H9 (cell line): ENCODE results near the gene STARD9. TPM values are rescaled to one million over a fixed set of nuclear protein-coding genes. Genes with fewer than 3 reads are reported as not detected.
A peak's percentile ranks its signal among the peaks of the same experiment; 100 is the strongest.

Experiments
- DNase-seq: peaks from one replicate; pipeline ENCODE4 v3.0.0-alpha.2; 2017
- H2AFZ ChIP-seq: one replicate; pipeline ENCODE4 v1.6.1; 2013; ENCODE audit warnings: mild to moderate bottlenecking, low read length, control low read depth, moderate library complexity
- H2AK5ac ChIP-seq: 2 replicates; pipeline ENCODE4 v1.6.1; 2013; ENCODE audit warnings: low read length, control low read depth, mixed read lengths; ENCODE audit not compliant: insufficient read length
- H2BK120ac ChIP-seq: one replicate; pipeline ENCODE4 v1.6.1; 2013; ENCODE audit warnings: low read depth, mild to moderate bottlenecking, low read length, control low read depth, inconsistent platforms; ENCODE audit not compliant: poor library complexity, severe bottlenecking
- H2BK12ac ChIP-seq: 2 replicates; pipeline ENCODE4 v1.6.1; 2013; ENCODE audit warnings: low read length, control low read depth, mixed read lengths, low read depth; ENCODE audit not compliant: insufficient read length
- H2BK15ac ChIP-seq: 2 replicates; pipeline ENCODE4 v1.6.1; 2013; ENCODE audit warnings: low read depth, low read length, control low read depth
- H2BK20ac ChIP-seq: one replicate; pipeline ENCODE4 v1.6.1; 2013; ENCODE audit warnings: low read depth, mild to moderate bottlenecking, low read length, control low read depth, inconsistent platforms; ENCODE audit not compliant: poor library complexity, severe bottlenecking
- H2BK5ac ChIP-seq: 2 replicates; pipeline ENCODE4 v1.6.1; 2013; ENCODE audit warnings: low read length, control low read depth, mixed read lengths; ENCODE audit not compliant: insufficient read length
- H3K14ac ChIP-seq: 2 replicates; pipeline ENCODE4 v1.6.1; 2013; ENCODE audit warnings: low read length, control low read depth; ENCODE audit not compliant: insufficient read depth
- H3K18ac ChIP-seq: 2 replicates; pipeline ENCODE4 v1.6.1; 2013; ENCODE audit warnings: low read depth, mild to moderate bottlenecking, mixed read lengths, low read length, control low read depth; ENCODE audit not compliant: insufficient read length
- H3K23ac ChIP-seq: 2 replicates; pipeline ENCODE4 v1.6.1; 2013; ENCODE audit warnings: low read length, control low read depth, mixed read lengths, low read depth; ENCODE audit not compliant: insufficient read length
- H3K23me2 ChIP-seq: 2 replicates; pipeline ENCODE4 v1.6.1; 2013; ENCODE audit warnings: low read depth, mild to moderate bottlenecking, mixed read lengths, low read length, control low read depth; ENCODE audit not compliant: insufficient read length, poor library complexity, severe bottlenecking
- H3K27ac ChIP-seq: 2 replicates; pipeline ENCODE4 v1.5.1; 2013; ENCODE audit warnings: low read length, control low read depth, mixed read lengths, low read depth; ENCODE audit not compliant: insufficient read length
- H3K27me3 ChIP-seq: 2 replicates; pipeline ENCODE4 v1.6.1; 2013; ENCODE audit warnings: low read length, control low read depth, inconsistent platforms; ENCODE audit not compliant: insufficient read depth
- H3K4ac ChIP-seq: 2 replicates; pipeline ENCODE4 v1.6.1; 2013; ENCODE audit warnings: low read depth, mild to moderate bottlenecking, control low read depth, inconsistent platforms, low read length, moderate library complexity
- H3K4me1 ChIP-seq: 2 replicates; pipeline ENCODE4 v1.6.1; 2013; ENCODE audit warnings: low read length, control low read depth, inconsistent platforms; ENCODE audit not compliant: insufficient read depth
- H3K4me2 ChIP-seq: 2 replicates; pipeline ENCODE4 v1.6.1; 2013; ENCODE audit warnings: low read length, control low read depth, mixed read lengths; ENCODE audit not compliant: insufficient read length, insufficient read depth
- H3K56ac ChIP-seq: 2 replicates; pipeline ENCODE4 v1.6.1; 2013; ENCODE audit warnings: low read depth, mild to moderate bottlenecking, mixed read lengths, low read length, control low read depth; ENCODE audit not compliant: insufficient read length
- H3K79me1 ChIP-seq: 2 replicates; pipeline ENCODE4 v1.6.1; 2013; ENCODE audit warnings: low read depth, mild to moderate bottlenecking, moderate library complexity, low read length, control low read depth, inconsistent platforms; ENCODE audit not compliant: insufficient read depth, poor library complexity, severe bottlenecking
- H3K79me2 ChIP-seq: 2 replicates; pipeline ENCODE4 v1.6.1; 2013; ENCODE audit warnings: low read length, control low read depth, inconsistent platforms; ENCODE audit not compliant: insufficient read depth
- H3K9ac ChIP-seq: 2 replicates; pipeline ENCODE4 v1.6.1; 2013; ENCODE audit warnings: low read length, control low read depth, mixed read lengths; ENCODE audit not compliant: insufficient read length; ENCODE audit errors: extremely low read depth
- H3K9me3 ChIP-seq: one replicate; pipeline ENCODE4 v1.6.1; 2013; ENCODE audit warnings: low read depth, low read length, inconsistent platforms; ENCODE audit not compliant: control insufficient read depth
- H3T11ph ChIP-seq: one replicate; pipeline ENCODE4 v1.6.1; 2013; ENCODE audit warnings: mild to moderate bottlenecking, low read length, control low read depth, inconsistent platforms
- H4K20me1 ChIP-seq: one replicate; pipeline ENCODE4 v1.6.1; 2013; ENCODE audit not compliant: control insufficient read depth, insufficient read length, insufficient read depth
- H4K5ac ChIP-seq: 2 replicates; pipeline ENCODE4 v1.6.1; 2013; ENCODE audit warnings: low read depth, mild to moderate bottlenecking, mixed read lengths, low read length, control low read depth; ENCODE audit not compliant: insufficient read length
- H4K8ac ChIP-seq: replicated peaks from 2 replicates; pipeline ENCODE4 v1.6.1; 2013; ENCODE audit warnings: low read length, control low read depth, mixed read lengths, low read depth; ENCODE audit not compliant: insufficient read length
- H4K91ac ChIP-seq: 2 replicates; pipeline ENCODE4 v1.6.1; 2013; ENCODE audit warnings: low read depth, mild to moderate bottlenecking, moderate library complexity, mixed read lengths, low read length, control low read depth; ENCODE audit not compliant: insufficient read length
- H3K27ac Mint-ChIP-seq, 3 experiments: 2 replicates in 2 of 3; 3 replicates in 1 of 3; pipeline ENCODE4 v1.8.0; 2020 to 2021; ENCODE audit warnings: mixed read lengths in 3 of 3, mild to moderate bottlenecking in 1 of 3, moderate library complexity in 1 of 3
- H3K27me3 Mint-ChIP-seq: 2 replicates; pipeline ENCODE4 v1.8.0; 2021; ENCODE audit warnings: low read depth, mild to moderate bottlenecking, moderate library complexity, mixed read lengths
- H3K36me3 Mint-ChIP-seq, 3 experiments: 2 replicates in 2 of 3; 3 replicates in 1 of 3; pipeline ENCODE4 v1.8.0; 2020 to 2021; ENCODE audit warnings: low read depth in 3 of 3, mixed read lengths in 3 of 3; ENCODE audit not compliant: insufficient read depth in 1 of 3
- H3K4me1 Mint-ChIP-seq, 2 experiments: 2 replicates each; pipeline ENCODE4 v1.8.0; 2020; ENCODE audit warnings: mixed read lengths in 2 of 2
- H3K4me3 Mint-ChIP-seq, 2 experiments: 2 replicates in 1 of 2; 3 replicates in 1 of 2; pipeline ENCODE4 v1.8.0; 2020 to 2021; ENCODE audit warnings: mild to moderate bottlenecking in 2 of 2, mixed read lengths in 2 of 2, moderate library complexity in 1 of 2
- H3K9me3 Mint-ChIP-seq, 2 experiments: 2 replicates in 1 of 2; 3 replicates in 1 of 2; pipeline ENCODE4 v1.8.0; 2020; ENCODE audit warnings: mild to moderate bottlenecking in 2 of 2, mixed read lengths in 2 of 2, moderate library complexity in 1 of 2
- CTCF ChIP-seq: fragments of 200-600 bp; sonication (generic); conservative IDR thresholded peaks from 3 replicates; pipeline ENCODE4 v1.8.0; 2021; ENCODE audit warnings: antibody characterized with exemption, mild to moderate bottlenecking
- WGBS: extraction: QIAGEN DNeasy Blood & Tissue Kit; methylation state at CpG from one replicate; pipeline ENCODE4 v1.1.7; 2013; ENCODE audit warnings: missing lambda C conversion rate, low lambda C conversion rate, mixed read lengths; ENCODE audit not compliant: insufficient read length; ENCODE audit errors: extremely low coverage; 5-methylcytosine and 5-hydroxymethylcytosine counted together
- total RNA-seq: library from RNA; stranded (reverse); gene quantifications from 2 replicates; pipeline ENCODE4 v1.2.1, GENCODE V29; 2021

Gene STARD9
- total RNA-seq, 1 experiment from 2014 or later, result 6.9 TPM

- Histone ChIP-seq H2AK5ac (no peak overlapping the region), H3K9me3 (no peaks in the 10 kb centered on the region), H2BK12ac (no peak overlapping the region), H4K5ac (no peak overlapping the region), H3K79me2 (no peaks in the 10 kb centered on the region), H3K79me1 (no peaks in the 10 kb centered on the region), H3K27me3 (no peaks in the 10 kb centered on the region), H4K91ac (no peak overlapping the region), H3K23ac (no peak overlapping the region), H3K56ac (no peak overlapping the region), H3K14ac (no peak overlapping the region), H2BK5ac (no peak overlapping the region), H2BK20ac (no peak overlapping the region), H2BK15ac (no peak overlapping the region), H3K4me2 (no peak overlapping the region), H3K27ac (no peak overlapping the region), H4K20me1 (no peaks in the 10 kb centered on the region), H2BK120ac (no peak overlapping the region), H3K4me1 (no peaks in the 10 kb centered on the region), H3K23me2 (no peaks in the 10 kb centered on the region), H3T11ph (no peak overlapping the region), H3K9ac (no peak overlapping the region), H3K18ac (no peak overlapping the region), H3K4ac (no peak overlapping the region), H2AFZ (no peak overlapping the region), H4K8ac (no peak overlapping the region)
- Mint-ChIP-seq H3K9me3 (no peaks in the 10 kb centered on the region), H3K27ac (peak overlapping the region in 1 of 3 experiments; percentile 34; a peak in 2 of 7 replicates), H3K27me3 (no peaks in the 10 kb centered on the region), H3K4me3 (no peak overlapping the region), H3K36me3 (peaks cover 36 to 88% (median 83%) of the 10 kb centered on the region in 3 experiments), H3K4me1 (peaks cover 5 to 18% of the 10 kb centered on the region in 2 experiments; a peak in 2 of 4 replicates)
- TF ChIP-seq CTCF, result no peak
- WGBS, result no CpG with 5 or more reads among the region's 14 CpGs
- peak; percentile 49 for DNase-seq
These were observed 153.6 kb downstream of the STARD9 start for GRCh38 chr15:42728972-42729371.
